Left lung (tissue), 10 donors: ENCODE data around the gene POFUT2. TPM values are rescaled to one million over a fixed set of nuclear protein-coding genes. Genes with fewer than 3 reads are reported as not detected.

Experiments
- ATAC-seq: fragments of 200-7000 bp; cut with Tn5 transposase; one replicate; pipeline ENCODE4 v1.9.1; 2020; ENCODE audit warnings: moderate library complexity
- DNase-seq, 4 donors: peaks; one replicate each; pipeline ENCODE4 v3.0.0-alpha.2; 2013 to 2020
- H3K27ac ChIP-seq, 2 donors: fragments of 200-600 bp; sonication (generic) in 1 of 2; one replicate each; pipeline versions ENCODE4 v1.5.0 to v1.8.0; 2020 to 2021
- H3K27me3 ChIP-seq, 2 donors: fragments of 200-600 bp; sonication (generic) in 1 of 2; one replicate each; pipeline versions ENCODE4 v1.5.0 to v1.8.0; 2020 to 2021
- H3K36me3 ChIP-seq, 2 donors: fragments of 200-600 bp; sonication (generic) in 1 of 2; one replicate each; pipeline versions ENCODE4 v1.5.0 to v1.8.0; 2020 to 2021
- H3K4me1 ChIP-seq, 2 donors: fragments of 200-600 bp; one replicate each; pipeline ENCODE4 v1.8.0; 2021
- H3K4me3 ChIP-seq, 2 donors: fragments of 200-600 bp; sonication (generic) in 1 of 2; one replicate each; pipeline versions ENCODE4 v1.5.0 to v1.8.0; 2020 to 2021; ENCODE audit warnings: mild to moderate bottlenecking in 1 of 2
- H3K9me3 ChIP-seq, 2 donors: fragments of 200-600 bp; sonication (generic) in 1 of 2; one replicate each; pipeline versions ENCODE4 v1.5.0 to v1.8.0; 2020 to 2021
- CTCF ChIP-seq, 2 donors: fragments of 200-600 bp; sonication (generic) in 1 of 2; IDR thresholded peaks; one replicate each; pipeline versions ENCODE4 v1.5.0 to v1.8.0; 2021; ENCODE audit warnings: antibody characterized with exemption in 2 of 2
- intact Hi-C, 2 donors: fragments of 100-400 bp; cut with DNase I; formaldehyde crosslinking; loops; one replicate each; pipeline versions ENCODE4 v1.11.2 to v1.14.2; 2022
- polyA plus RNA-seq, 6 donors: library from polyadenylated mRNA; unstranded; fragments of 120-200 nt; gene quantifications; one replicate each; pipeline ENCODE4 v1.2.1, GENCODE V29; 2013; ENCODE audit not compliant: insufficient read length in 6 of 6
- total RNA-seq, 2 donors: library from RNA; stranded (reverse); fragmentation: NEBNext Ultra II Directional; extraction: Animal tissue kit (Norgen Biotek cat#: 25700); gene quantifications; one replicate each; pipeline ENCODE4 v1.2.1, GENCODE V29; 2021
- donor health status: DM: no; HTN: yes; CAD: no.
- donor health status: DM: no; HTN: no; CAD: no.

POFUT2 gene
- total and polyA plus RNA-seq, 8 donors = 30.4 to 44.2 (median 34.2) TPM

DNA sequence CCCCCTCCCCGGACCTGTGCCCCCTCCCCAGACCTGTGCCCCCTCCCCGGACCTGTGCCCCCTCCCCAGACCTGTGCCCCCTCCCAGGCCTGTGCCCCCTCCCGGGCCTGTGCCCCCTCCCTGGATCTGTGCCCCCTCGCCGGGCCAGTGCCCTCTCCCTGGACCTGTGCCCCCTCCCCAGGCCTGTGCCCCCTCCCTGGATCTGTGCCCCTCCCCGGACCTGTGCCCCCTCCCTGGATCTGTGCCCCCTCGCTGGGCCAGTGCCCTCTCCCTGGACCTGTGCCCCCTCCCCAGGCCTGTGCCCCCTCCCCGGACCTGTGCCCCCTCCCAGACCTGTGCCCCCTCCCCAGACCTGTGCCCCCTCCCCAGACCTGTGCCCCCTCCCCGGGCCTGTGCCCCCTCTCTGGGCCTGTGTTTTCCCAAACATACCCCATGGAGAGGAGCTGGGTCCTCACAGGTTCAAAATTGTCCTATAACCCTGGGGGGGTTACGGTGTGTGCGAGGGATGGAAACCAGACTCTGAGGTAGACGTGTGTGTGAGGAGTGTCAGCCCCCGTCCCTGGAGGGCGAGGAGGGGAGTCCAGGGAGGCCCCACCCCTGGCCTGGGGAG, 47.6 kb upstream of the POFUT2 start:
- ATAC-seq (no peak), DNase-seq (peak in 2 of 4 donors; percentile 28 to 47)
- Histone ChIP-seq H3K9me3 (no peaks in the 10 kb centered on the region), H3K27me3 (no peaks in the 10 kb centered on the region), H3K36me3 (no peaks in the 10 kb centered on the region), H3K4me1 (peaks cover 1 to 2% of the 10 kb centered on the region in 2 donors), H3K4me3 (no peak overlapping the region), H3K27ac (no peak overlapping the region)
- no peak for TF ChIP-seq CTCF (IDR thresholded peaks at IDR 0.05)
- intact Hi-C loops = no loop called here

- H3K4me3 ChIP-seq = no peak overlapping the region
- no peak for TF ChIP-seq CTCF (IDR thresholded peaks at IDR 0.05)
- intact Hi-C loops = no loop called here
- no peaks in the 10 kb centered on the region for H3K27me3 ChIP-seq
- no peaks in the 10 kb centered on the region for H3K9me3 ChIP-seq
- H3K36me3 ChIP-seq = no peaks in the 10 kb centered on the region
- peaks cover 6% of the 10 kb centered on the region in 2 donors for H3K4me1 ChIP-seq
- H3K27ac ChIP-seq = no peak overlapping the region
- DNase-seq (peak in 2 of 4 donors; percentile 28 to 51), ATAC-seq (no peak)
Measured at GRCh38 chr21:45334591-45335081, 46.9 kb upstream of the POFUT2 start.

GRCh38 chr21:45334134-45334533, 46.4 kb upstream of the POFUT2 start:
- DNase-seq = peak in 1 of 4 donors; percentile 17
- H3K4me3 ChIP-seq = no peak overlapping the region
- intact Hi-C loops = no loop called here
- no peaks in the 10 kb centered on the region for H3K36me3 ChIP-seq
- no peak overlapping the region for H3K27ac ChIP-seq
- H3K4me1 ChIP-seq = peaks cover 6% of the 10 kb centered on the region in 2 donors
- H3K9me3 ChIP-seq = no peaks in the 10 kb centered on the region
- no peaks in the 10 kb centered on the region for H3K27me3 ChIP-seq
- no peak for TF ChIP-seq CTCF (IDR thresholded peaks at IDR 0.05)
- ATAC-seq = no peak

DNA sequence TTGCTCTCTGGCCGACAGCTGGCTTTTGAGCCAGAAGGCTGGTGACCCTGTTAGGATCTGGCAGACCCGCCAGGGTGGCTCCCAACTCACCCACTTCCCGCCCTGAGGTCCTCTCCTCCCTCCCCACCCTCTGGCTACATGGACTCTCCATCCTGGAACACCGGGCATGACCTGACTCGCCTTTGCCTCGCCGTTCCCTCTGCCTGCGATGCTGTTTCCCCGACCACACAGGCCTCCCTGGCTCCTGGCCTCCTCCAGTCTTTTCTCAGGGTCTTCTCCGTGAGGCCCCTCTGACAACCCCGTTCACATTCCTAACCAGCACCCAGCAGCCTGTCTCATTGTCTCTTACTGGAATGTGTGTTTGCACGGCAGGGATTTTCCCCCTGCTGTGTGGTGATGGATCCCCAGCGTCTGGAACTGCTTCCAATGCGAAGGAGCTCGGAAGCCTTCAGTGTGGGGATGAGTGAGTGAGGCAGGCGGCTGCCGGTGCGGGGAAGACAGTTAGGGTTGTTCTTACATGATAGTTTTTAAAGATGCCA, 46.0 kb upstream of the POFUT2 start:
- TF ChIP-seq CTCF (IDR thresholded peaks at IDR 0.05) = no peak
- Histone ChIP-seq H3K27me3 (no peaks in the 10 kb centered on the region), H3K4me1 (peaks cover 6% of the 10 kb centered on the region in 2 donors), H3K36me3 (no peaks in the 10 kb centered on the region), H3K9me3 (no peaks in the 10 kb centered on the region), H3K27ac (no peak overlapping the region), H3K4me3 (no peak overlapping the region)
- DNase-seq (peak in 1 of 4 donors; percentile 27), ATAC-seq (no peak)
- intact Hi-C loops = no loop called here

DNA sequence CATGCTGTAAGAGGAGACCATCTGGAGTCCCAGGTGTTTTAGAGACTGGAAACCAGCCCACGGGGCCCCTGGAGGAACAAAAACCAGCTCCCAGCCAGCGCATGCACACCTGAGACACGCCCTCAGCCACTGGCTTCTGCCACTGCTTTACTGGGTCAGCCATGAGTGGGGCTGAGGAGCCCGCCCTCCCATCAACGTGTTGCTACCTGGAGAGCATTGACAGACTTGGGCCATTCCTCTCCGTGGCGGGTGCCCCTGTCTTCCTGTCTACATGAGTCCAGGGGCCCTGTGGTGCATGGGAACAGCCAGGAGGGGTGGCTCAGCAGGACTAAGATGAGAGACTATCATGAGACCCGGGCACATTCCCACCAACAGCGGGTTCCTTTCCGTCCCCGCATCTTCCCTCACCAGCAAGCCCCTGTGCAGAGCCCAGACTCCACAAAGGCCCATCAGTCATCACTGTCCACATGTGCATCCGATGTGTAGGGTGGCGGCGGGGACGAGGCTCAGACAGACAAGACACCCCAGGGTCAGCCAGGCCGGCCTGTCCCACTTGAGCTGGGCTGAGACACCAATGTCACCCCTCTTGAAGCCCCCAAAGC, 45.4 kb upstream of the POFUT2 start:
- Histone ChIP-seq H3K4me3 (no peak overlapping the region), H3K27me3 (no peaks in the 10 kb centered on the region), H3K36me3 (no peaks in the 10 kb centered on the region), H3K9me3 (no peaks in the 10 kb centered on the region), H3K27ac (no peak overlapping the region), H3K4me1 (peaks cover 6% of the 10 kb centered on the region in 2 donors)
- ATAC-seq = no peak
- intact Hi-C loops = no loop called here
- peak in 1 of 4 donors; percentile 22 for DNase-seq
- TF ChIP-seq CTCF (IDR thresholded peaks at IDR 0.05) = no peak
